Adrenal gland (tissue), 5 donors: ENCODE results near the gene BMP2K.

ENCODE experiments used
- CTCF ChIP-seq, 6 experiments: fragments of 450-650 bp in 4 of 6; fragments of 200-600 bp in 2 of 6; sonication (generic) in 1 of 6; IDR thresholded peaks; 1 replicate in 5 of 6; 2 replicates in 1 of 6; pipeline versions ENCODE4 v1.5.1 to v1.8.0; 2016 to 2021; ENCODE audit warnings: antibody characterized with exemption in 6 of 6, mild to moderate bottlenecking in 2 of 6, moderate library complexity in 1 of 6
- POLR2A ChIP-seq, 2 donors: fragments of 450-650 bp; IDR thresholded peaks; one replicate each; pipeline ENCODE4 v1.6.1; 2017; ENCODE audit warnings: antibody characterized with exemption in 2 of 2, mild to moderate bottlenecking in 2 of 2, moderate library complexity in 1 of 2
- donor health status: DM: no; HTN: no; CAD: no.

- TF ChIP-seq CTCF (IDR thresholded peaks at IDR 0.05) (no peak), POLR2A (IDR thresholded peaks at IDR 0.05) (no peak)
Measured at GRCh38 chr4:78732332-78733104, 43.6 kb upstream of the BMP2K start.
